ENCODE measurements around the gene CDKAL1.

Gene CDKAL1

DNA sequence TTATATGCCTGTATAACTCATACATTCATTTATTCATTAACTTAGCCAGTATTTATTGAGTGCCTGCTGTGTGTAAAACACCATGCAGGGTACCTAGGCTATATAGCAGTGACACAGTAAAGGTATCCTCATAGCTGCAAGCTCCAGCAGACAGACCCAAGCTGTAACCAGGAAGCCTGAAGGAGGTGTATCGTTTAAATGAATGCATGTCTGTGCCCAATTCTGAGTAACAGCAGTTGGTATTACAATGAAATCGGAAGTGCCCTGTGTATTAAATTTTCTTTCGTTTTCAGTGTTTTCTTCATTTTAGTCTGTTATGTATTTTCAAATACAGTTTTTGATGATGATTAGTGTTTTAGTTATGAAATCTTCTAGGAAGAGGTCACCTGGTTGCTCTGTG, 573.5 kb downstream of the CDKAL1 start:
- DNase-seq (ENCODE audit: low read depth), result no peak

DNA sequence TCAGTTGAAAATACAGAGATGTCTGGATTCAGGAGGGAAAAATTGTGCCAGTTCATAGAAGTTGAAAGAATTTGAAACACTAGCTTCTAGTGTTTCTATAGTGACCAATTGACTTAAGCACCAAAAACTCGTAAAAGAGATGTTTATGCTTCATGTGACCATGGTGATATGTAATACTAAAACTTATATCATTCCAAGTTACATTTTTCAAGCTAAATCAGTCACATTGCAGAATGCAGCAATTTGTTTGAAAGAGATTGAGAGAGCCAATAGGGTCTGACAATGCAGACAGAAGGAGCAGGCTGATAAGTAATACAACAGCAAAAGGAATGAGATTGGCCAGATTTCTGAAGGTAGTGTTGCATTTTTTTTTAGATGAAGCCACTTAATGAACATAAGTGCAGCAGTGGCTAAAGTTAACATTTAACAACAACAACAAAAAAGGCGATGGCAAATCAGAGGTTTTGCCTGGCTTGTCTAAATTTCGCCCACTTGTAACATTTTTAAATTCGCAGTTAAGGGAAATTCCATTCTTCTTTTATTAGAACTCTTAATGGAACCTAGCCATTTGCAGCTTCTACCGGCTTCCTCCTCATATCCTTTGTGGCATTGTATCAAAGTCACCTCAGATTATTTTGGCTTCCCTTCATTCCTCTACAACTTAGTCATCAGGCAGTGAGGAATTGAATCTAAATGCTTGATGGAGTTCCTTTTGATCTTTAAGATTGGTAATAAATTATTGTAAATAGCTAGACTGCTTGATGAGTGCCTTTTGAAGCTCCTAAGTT, 575.3 kb downstream of the CDKAL1 start:
- DNase-seq (ENCODE audit: low read depth), result no peak

DNA sequence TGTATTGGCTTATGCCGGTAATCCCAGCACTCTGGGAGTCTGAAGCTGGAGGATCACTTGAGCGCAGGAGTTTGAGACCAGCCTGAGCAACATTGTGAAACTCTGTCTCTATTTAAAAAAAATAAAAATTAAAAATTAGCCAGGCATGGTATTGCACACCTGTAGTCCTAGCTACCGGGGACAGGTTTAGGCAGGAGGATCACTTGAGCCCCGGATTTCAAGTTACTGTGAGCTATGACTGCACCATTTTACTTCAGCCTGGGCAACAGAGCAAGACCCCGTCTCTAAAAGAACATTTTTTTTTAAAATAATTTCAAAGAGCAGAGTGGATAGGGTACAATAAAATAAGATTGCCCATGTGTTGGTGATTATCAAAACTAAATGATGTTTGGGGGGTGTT, 576.4 kb downstream of the CDKAL1 start:
- no peak for DNase-seq (ENCODE audit: low read depth)

DNA sequence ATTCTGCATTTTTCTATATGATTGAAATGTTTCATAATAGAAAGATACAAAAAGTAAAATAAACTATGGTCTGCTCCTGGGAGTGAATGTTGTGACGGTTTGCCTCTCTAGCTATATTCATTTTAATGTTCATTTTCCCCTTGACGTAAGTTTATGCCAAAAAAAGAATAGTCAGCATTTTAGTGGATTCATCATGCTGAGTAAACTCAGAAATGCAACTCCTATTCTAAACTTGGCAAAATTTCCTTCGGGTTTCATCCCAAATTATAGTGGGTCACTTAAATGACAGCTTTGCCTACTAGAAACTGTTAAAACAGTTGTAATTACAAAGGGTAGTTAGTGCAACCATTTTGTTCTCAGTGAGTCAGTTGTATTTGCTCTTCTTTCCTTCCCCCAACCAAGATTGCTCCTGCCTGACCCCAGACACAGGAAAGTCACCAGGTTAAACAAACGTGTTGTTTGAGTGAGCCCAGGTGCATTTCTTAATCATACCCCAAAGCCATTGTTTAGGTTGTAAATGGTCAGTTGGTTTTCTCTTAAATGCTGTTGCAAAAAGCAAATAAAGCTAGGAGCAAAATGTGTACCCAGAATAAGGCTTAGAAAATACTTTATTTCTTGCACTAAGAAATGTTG, 577.0 kb downstream of the CDKAL1 start:
- no peak for DNase-seq (ENCODE audit: low read depth)

DNA sequence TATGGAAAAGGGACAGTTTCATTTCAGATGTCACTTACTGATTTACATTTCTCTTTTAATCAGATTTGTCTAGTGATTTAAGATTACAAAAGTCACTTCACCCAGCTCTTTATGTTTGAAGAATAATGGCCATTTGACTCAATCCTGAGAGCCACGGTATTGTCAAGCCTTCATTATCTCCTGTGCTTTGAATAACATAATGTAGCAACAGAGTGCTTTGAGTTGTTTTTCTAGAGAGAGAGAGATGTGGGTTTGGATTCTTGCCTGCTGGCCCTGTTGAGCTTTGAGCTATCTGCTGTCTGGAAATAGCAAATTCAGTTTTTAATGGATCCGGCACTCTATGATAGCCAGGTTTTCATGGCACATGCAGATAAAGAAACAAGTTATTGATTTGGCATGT, 580.9 kb downstream of the CDKAL1 start:
- no peak for DNase-seq (ENCODE audit: low read depth)

DNA sequence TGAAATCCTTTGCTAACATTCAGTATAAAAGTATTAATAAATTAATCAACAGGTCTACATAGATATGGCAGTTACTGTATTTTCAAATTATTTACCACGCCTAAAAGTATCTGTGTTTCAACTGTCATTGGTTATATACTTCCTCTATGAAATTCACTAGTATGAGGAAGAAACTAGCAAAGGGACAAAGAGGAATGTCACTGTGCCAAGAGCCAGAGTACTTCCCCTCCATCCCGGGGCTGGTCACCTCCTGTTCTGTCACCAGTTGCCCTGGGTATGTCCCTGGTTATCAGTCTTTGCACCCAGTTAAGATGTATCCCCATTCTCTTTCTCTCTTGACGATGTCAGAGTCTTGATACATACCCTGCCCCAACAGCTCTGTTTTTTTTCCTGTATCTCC, 582.5 kb downstream of the CDKAL1 start:
- no peak for DNase-seq (ENCODE audit: low read depth)

DNA sequence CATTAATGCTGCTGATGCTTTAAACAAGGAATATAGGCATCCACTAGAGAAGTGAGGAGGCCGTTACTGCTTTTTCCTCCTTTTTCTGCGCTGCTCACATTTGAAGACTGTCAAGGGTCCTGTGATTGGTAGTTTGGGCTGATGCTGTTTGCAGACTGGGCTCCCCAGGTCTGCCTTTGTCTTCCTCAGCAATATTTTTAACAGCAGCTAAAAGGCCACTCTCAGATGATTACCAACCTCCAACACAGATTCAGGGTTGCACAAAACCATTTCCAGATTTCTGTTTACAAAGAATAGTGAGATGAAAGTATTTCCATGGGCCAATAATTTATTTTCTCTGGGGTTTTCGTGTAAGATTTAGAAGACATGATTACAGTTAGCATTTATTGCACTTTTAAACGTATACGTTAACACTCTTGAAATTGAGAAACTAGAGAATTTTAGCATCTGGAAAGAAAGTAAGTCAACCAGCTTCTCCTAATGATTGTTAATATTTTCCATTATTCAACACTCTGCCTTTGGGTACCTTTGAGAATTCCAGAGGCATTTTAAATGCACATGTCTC, 584.0 kb downstream of the CDKAL1 start:
- DNase-seq (ENCODE audit: low read depth), result no peak

DNA sequence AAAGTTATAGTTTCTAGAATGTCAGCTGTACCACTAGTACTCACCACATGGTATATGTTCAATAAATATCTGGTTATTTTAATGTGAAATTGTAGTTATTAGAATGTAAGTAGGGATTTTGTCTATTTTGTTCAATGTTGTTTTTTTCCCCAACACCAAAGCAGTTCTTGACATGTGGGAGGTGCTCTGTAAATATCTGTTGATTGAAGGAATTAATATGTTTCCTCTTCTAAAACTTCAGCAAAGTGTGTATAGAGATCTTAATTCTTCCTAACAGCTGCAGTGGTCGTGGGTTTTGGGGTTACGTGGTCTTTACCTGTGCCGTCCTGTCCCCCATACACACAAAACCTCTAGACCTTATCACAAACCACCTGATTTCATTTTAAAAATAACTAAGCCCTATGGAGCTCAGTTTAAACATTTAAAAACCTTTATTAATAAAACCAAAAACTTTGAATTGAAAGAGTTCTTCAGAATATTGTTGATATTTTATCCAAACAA, 587.4 kb downstream of the CDKAL1 start:
- DNase-seq (ENCODE audit: low read depth), result no peak

DNA sequence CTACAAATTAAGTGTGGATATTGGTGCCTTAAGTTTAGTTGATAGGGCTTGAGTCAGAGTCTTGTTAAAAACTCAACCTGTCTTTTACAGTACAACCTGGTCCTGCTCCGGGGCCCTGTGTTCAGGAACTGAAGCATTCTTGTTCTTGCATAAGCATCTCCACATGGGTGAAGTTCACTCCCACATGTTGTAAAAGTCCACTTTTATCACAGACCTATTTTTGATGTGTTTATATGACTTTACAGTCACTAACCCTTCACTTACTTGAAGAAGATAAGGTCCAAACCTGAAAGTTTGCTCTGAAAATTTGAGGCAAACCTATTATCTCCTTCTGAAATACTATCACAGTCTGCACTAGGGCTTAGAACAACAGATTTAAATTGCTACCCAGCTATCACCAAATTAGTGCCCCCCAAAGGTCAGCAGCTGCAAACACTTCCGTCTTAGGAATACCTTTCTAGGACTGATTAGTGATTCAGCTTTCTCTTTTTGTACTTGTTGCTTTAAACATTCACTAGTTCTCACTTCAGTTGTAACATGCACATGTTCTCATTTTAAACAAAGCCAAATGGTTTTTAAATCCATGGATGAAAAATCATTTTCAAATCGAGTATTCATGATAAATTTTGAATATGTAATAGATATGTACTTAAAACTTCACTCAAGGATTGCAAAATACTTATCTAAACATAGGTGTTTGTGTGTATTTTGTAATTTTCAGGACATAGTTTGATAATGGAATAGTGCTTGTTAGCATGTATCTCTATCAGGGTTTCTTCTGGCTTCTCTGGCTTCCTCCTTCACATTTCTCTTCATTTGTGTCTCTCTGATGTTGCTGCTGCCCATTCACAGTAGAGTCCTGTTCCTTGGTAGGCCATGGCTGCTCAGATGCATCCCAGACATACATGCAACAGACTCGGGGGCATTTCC, 589.5 kb downstream of the CDKAL1 start:
- DNase-seq (ENCODE audit: low read depth), result no peak

DNA sequence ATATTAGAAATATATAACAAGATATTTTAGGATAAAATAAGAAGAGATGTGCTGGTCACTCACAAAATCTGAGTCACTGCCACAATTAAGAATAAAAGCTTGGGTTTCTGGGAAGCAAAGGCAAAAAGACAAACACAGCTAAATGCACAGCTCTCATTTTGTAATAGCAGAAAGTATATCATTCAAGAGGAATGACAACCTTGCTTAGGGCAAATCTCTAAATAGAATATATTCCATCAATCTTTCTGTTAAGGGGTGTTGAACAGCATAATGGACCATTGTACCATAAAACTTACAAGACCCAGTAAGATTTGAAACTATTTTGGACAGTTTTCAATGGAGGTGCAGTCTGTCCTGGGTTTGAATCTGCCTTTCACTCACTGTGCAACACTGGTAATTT, 594.3 kb downstream of the CDKAL1 start:
- no peak for DNase-seq (ENCODE audit: low read depth)

DNA sequence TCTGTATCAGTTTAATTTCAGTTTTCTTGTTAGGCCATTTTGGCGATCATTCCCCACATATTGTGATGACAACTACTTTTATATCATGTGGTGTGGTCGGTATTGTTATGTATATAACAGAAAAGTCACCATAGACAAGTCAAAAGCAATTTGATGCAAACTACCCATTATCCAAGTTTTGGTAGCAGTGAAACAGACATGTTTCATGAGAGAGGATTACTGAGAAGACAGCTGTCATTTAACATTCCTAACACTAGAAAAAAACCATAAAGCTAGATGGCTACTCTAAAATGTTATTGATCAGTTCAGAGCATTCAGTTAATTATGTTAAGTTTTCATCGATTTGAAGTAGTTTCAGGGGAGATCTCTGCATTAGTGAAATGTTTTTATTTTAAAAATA, 597.1 kb downstream of the CDKAL1 start:
- DNase-seq (ENCODE audit: low read depth), result no peak

DNA sequence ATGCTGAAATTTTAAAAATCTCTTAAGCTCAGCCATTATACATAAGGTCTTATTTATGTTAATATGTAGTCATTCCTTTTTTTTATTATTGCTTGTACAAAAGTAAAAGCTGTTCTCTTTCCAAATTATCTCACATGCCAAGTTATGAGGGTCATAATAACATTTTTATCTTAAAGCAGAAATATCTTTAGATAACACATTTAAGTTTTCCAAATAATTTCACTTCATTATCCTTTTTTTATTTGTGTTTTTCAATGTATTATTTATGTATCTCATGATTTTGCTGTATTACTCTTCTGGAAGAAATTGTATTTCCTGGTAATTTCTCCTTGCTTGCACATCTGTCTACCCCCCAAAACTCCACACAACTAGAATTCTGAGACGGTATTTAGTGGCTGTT, 598.2 kb downstream of the CDKAL1 start:
- no peak for DNase-seq (ENCODE audit: low read depth)

DNA sequence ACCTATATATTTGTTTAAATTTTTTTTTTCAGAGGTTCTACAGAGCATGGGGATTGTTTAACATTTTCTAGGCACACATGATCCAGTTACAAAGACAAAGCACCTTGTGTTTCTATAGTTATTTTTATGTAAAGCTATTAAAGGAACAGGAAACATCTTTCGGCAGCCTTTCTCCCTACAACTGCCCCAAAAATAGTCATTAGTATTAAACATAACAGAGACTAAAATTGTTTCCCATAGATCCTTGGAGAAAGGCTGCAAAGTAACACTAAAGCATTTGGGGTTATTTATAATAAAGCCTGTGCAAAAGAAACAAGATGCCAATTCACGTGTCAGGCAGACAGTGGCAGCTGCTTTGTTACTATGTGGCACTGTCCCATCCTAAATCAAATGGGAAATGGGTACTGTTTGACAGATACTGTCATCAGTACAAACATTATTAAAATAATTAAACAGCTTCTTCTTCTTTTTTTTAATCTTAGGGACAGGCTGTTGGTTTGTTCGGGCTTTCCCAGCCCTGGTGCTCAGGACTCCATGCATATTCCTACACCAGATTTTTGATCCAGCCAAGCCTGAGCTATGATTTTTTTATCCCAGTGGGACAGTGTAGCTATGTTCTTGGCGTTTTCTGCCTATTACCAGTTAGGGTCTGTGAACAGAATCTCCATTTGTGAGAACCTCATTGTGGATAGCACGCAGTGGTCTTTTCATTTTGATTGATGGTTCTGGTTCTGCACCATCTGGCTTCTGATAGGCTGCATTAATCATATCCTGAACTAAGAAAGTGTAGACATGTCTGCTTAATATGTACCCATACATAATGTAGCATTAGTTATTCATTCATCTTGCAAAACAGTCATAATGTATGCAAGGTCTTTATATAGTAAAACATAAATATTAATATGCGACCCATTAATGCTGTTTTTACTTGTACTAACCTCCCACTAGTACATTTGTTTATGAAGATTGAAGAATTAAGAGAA, 598.9 kb downstream of the CDKAL1 start:
- no peak for DNase-seq (ENCODE audit: low read depth)

DNA sequence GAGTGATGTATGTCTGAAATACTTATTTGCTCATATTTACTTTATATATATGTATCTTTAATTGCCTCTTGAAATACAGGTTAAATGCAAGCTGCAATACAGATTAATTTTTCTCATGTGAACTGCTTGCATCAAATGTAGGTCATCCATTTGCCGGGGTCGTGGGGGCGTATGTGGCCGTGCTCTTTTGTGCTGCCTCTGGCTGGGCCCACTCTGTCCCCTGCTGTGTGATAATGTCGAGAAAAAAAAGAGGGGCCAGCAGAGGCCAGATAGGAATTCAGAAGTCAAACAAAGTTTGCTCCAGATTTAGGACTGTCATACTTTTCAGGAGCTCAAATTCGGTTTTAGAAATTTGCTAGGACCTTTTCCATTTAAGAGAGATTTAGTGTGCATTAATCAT, 599.6 kb downstream of the CDKAL1 start:
- no peak for DNase-seq (ENCODE audit: low read depth)

DNA sequence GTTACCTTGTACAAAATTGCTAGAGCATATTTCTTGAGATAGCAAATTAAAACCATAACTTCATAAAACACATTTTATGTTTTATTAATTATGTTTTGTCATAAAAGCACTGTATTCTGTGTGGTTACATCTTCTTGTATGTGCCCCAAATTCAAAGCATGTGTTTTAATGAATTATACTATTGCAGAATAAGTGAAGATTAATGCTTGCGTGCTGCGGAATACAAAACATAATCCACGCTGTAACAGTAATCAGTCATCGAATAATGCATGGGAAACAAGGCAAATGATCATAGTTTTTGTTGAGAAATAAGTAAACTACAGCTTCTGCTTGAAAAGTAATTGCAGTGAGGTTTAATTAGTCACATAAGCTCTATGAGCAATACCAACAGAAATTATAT, 600.1 kb downstream of the CDKAL1 start:
- no peak for DNase-seq (ENCODE audit: low read depth)

DNA sequence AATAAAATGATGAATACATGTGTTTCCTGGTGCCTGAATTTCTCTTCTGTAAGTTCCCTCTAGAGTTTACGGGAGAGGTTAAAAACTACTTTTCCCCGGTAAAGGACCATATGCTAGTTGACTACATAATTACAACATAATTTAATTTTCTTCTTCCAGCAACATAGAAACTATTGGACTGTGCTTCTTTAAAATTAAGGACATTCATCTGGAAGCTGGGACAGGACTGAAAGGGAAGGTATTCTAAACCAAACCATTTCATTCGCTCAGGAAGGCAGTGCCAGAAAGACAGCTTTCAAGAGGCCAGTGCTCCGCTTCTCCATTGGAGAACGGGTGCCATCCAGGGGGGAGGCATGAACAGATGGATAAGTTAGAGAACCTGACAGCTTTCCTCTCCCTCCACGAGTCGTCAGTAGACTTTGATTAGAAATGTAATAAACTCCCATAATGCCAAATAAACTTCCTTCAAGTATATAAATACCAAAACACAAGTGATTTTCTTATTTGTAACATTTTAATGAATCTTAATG, 601.3 kb downstream of the CDKAL1 start:
- DNase-seq (ENCODE audit: low read depth), result no peak

DNA sequence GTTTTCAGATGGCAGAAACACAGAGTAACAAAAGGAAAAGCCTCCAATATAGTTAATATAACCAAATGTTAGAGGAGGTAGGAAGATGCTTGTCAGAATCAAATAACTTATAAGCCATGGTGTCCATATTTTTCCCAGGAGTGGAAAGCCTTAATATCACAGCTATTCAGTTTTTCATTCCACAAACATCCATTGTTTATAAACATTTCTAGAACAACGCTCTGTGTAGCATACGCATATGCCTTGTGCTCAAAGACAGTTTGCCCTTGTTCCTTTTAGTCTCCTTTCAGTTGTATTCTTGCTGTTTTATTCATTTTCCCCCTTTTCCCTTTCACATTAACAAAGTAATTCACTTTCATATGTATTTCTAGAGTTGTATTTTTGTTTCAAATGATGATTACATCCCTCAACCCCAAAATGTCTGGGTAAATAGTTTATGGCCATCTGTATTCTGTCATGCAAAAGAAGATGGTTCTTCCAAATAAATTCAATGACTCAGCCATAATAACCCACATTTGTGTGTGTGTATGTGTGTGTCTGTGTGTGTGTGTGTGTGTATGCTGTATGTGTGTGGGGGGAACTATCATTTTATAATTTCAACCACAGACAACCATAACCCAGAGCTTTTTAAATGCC, 603.6 kb downstream of the CDKAL1 start:
- DNase-seq (ENCODE audit: low read depth), result no peak

DNA sequence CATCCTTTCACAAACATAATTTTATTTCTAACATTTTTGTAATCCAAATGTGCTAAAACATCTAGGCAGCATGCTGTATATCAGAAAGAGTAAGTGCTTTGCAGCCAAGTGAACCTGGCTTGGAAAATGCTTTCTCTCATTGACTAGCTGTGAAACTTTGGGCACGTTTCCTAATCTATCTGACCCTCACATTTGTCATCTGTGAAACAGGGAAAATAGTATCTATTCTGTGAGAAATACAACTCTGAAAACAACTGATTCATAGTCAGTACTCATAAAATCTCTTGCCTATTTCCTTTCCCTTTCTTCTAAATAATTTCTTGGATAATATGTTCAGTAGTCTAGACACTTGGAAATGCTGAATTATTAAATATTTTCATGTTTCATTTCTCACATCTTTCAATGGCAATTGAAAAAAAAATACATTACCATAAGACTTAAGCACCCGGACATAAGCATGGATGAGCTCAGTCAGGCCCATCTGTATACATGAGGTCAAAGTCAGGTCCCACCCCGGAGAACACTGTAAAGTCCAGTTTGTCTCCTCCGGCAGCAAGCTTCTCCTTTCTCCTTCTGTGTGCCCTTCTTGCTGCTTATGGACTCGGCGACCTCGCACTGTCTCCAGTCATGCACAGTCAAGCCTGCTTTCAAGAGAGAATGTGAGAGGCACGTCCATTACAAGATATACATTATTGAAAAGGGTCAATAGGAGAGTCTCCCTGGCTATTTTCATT, 604.2 kb downstream of the CDKAL1 start:
- DNase-seq (ENCODE audit: low read depth), result no peak

DNA sequence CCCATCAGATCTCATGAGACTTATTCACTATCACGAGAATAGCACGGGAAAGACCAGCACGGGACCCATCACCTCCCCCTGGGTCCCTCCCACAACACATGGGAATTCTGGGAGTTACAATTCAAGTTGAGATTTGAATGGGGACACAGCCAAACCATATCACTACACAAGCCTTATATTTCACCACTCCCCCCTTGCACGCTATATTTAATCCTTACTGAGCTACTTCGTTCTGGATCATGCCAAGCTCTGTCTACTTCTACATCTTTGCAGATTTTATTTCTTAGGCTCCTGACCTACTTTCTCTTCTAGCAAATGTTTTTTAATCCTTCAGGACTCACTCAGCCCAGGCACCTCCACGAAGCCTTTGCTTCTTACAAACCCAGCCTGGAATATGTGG, 606.7 kb downstream of the CDKAL1 start:
- DNase-seq (ENCODE audit: low read depth), result no peak
